CD4-positive, alpha-beta T cell (primary cell): Measurements from ENCODE around the gene PPP1R3E. TPM values are rescaled to one million over a fixed set of nuclear protein-coding genes. Genes with fewer than 3 reads are reported as not detected.

ENCODE experiments used
- ATAC-seq: fragments of 200-7000 bp; cut with Tn5 transposase; one replicate; pipeline ENCODE4 v1.10.0; 2022; ENCODE audit warnings: mild to moderate bottlenecking; ENCODE audit not compliant: poor library complexity
- CTCF ChIA-PET: fragments of 350-600 bp; sonication (Branson Sonifier 250); formaldehyde crosslinking; loops from one replicate; lab custom pipeline; 2021; ENCODE audit warnings: antibody characterized with exemption, inconsistent platforms; lab: Charles Lee
- POLR2A ChIA-PET: fragments of 350-600 bp; sonication (Branson Sonifier 250); formaldehyde crosslinking; loops from one replicate; lab custom pipeline; 2021; ENCODE audit warnings: antibody characterized with exemption, inconsistent platforms; lab: Charles Lee
- DNase-seq, 14 experiments: peaks; one replicate each; pipeline ENCODE4 v3.0.0-alpha.2; 2013 to 2020; ENCODE audit warnings: mixed read lengths in 2 of 14
- H3K27ac ChIP-seq, 2 donors: one replicate each; pipeline versions ENCODE4 v1.5.1 to v1.7.0; 2013; ENCODE audit warnings: low read length in 2 of 2, low read depth in 1 of 2, mild to moderate bottlenecking in 1 of 2
- H3K27me3 ChIP-seq, 2 experiments: 1 replicate in 1 of 2; 2 replicates in 1 of 2; pipeline versions ENCODE4 v1.6.1 to v1.7.0; 2013; ENCODE audit warnings: low read length in 2 of 2, control low read depth in 1 of 2, mild to moderate bottlenecking in 1 of 2, moderate library complexity in 1 of 2; ENCODE audit not compliant: insufficient read depth in 2 of 2, control insufficient read depth in 1 of 2
- H3K36me3 ChIP-seq: one replicate; pipeline ENCODE4 v1.6.1; 2013; ENCODE audit warnings: low read length, control low read depth; ENCODE audit not compliant: insufficient read depth
- H3K4me1 ChIP-seq: one replicate; pipeline ENCODE4 v1.6.1; 2013; ENCODE audit warnings: low read length, control low read depth; ENCODE audit not compliant: insufficient read depth
- H3K4me3 ChIP-seq: one replicate; pipeline ENCODE4 v1.5.1; 2013; ENCODE audit warnings: mild to moderate bottlenecking, low read length, moderate library complexity
- H3K9me3 ChIP-seq, 2 experiments: 1 replicate in 1 of 2; 2 replicates in 1 of 2; pipeline versions ENCODE4 v1.6.1 to v1.7.0; 2013; ENCODE audit warnings: low read length in 2 of 2, mild to moderate bottlenecking in 2 of 2, control low read depth in 1 of 2, moderate library complexity in 1 of 2; ENCODE audit not compliant: control insufficient read depth in 1 of 2, insufficient read depth in 1 of 2
- H3K27ac Mint-ChIP-seq: one replicate; pipeline ENCODE4 v1.8.0; 2020; ENCODE audit warnings: mixed read lengths
- H3K27me3 Mint-ChIP-seq: one replicate; pipeline ENCODE4 v1.8.0; 2021; ENCODE audit warnings: mixed read lengths
- H3K36me3 Mint-ChIP-seq: one replicate; pipeline ENCODE4 v1.8.0; 2021; ENCODE audit warnings: low read depth, mixed read lengths
- H3K4me1 Mint-ChIP-seq: one replicate; pipeline ENCODE4 v1.8.0; 2021; ENCODE audit warnings: low read depth, mixed read lengths
- H3K4me3 Mint-ChIP-seq: one replicate; pipeline ENCODE4 v1.8.0; 2020; ENCODE audit warnings: mild to moderate bottlenecking, mixed read lengths
- H3K9me3 Mint-ChIP-seq: one replicate; pipeline ENCODE4 v1.8.0; 2020; ENCODE audit warnings: mixed read lengths
- CTCF ChIP-seq: fragments of 200-600 bp; IDR thresholded peaks from one replicate; pipeline ENCODE4 v1.8.0; 2022; ENCODE audit warnings: antibody characterized with exemption, mild to moderate bottlenecking
- intact Hi-C, 2 experiments: fragments of 100-400 bp; cut with DNase I in 1 of 2; cut with micrococcal nuclease in 1 of 2; formaldehyde crosslinking; loops; one replicate each; pipeline versions ENCODE4 v1.15.1 to v1.9.0; 2023 to 2025; cut with DNase I, micrococcal nuclease
- total RNA-seq, 174 experiments: library from RNA in 2 of 174; stranded (reverse) in 2 of 174; gene quantifications; one replicate each; pipeline ENCODE4 v1.2.3 and lab custom pipeline; 2021 to 2026

Gene PPP1R3E
- total RNA-seq, 2 experiments from 2014 or later, result 51.0 to 53.8 TPM

- no peak overlapping the region for H3K4me3 Mint-ChIP-seq
- TF ChIP-seq CTCF, result no peak
- ChIA-PET CTCF (no interaction called here), POLR2A (interaction anchor here (0.5 to 0.7 kb wide), 2 partner anchors 115 to 936 kb away, joined by 3 to 4 read pairs; no protein-coding TSS in a partner anchor)
- no peaks in the 10 kb centered on the region for H3K9me3 Mint-ChIP-seq
- DNase-seq (no peak), ATAC-seq (no peak)
- H3K27me3 Mint-ChIP-seq, result peaks cover 57% of the 10 kb centered on the region
- no peaks in the 10 kb centered on the region for H3K4me1 ChIP-seq
- H3K27me3 ChIP-seq, result peaks cover 0 to 42% of the 10 kb centered on the region in 2 experiments
- H3K27ac Mint-ChIP-seq, result no peak overlapping the region
- no peak overlapping the region for H3K4me3 ChIP-seq
- H3K36me3 Mint-ChIP-seq, result no peaks in the 10 kb centered on the region
- no peaks in the 10 kb centered on the region for H3K9me3 ChIP-seq
- H3K27ac ChIP-seq, result no peak overlapping the region
- no peaks in the 10 kb centered on the region for H3K4me1 Mint-ChIP-seq
- intact Hi-C loops, result no loop called here
- no peaks in the 10 kb centered on the region for H3K36me3 ChIP-seq
Observed at GRCh38 chr14:23259426-23259825, 43.2 kb downstream of the PPP1R3E start.

DNA sequence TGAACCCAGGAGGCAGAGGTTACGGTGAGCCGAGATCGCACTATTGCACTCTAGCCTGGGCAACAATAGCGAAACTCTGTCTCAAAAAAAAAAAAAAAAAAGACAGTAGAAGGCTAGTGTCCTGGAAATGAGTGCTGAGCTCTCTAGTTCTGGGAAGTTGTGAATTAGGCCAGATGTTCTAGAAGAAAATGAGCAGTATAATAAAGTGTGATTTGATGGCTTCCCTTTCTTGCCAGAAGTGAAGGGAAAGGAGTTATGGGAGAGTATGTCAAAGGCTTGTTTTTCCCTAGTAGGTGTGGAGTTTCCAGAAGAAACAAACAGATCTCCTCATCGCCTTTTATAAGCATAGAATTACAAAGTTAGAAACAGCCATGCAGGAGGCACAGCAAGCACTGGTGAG, 44.4 kb downstream of the PPP1R3E start:
- DNase-seq (no peak), ATAC-seq (no peak)
- Mint-ChIP-seq H3K27me3 (peaks cover 49% of the 10 kb centered on the region), H3K9me3 (no peaks in the 10 kb centered on the region), H3K4me3 (no peak overlapping the region), H3K36me3 (no peaks in the 10 kb centered on the region), H3K4me1 (no peaks in the 10 kb centered on the region), H3K27ac (no peak overlapping the region)
- Histone ChIP-seq H3K4me3 (no peak overlapping the region), H3K27me3 (peaks cover 0 to 30% of the 10 kb centered on the region in 2 experiments), H3K27ac (no peak overlapping the region), H3K9me3 (no peaks in the 10 kb centered on the region), H3K4me1 (no peaks in the 10 kb centered on the region), H3K36me3 (no peaks in the 10 kb centered on the region)
- CTCF ChIA-PET, result no interaction called here
- POLR2A ChIA-PET, result no interaction called here
- no peak for TF ChIP-seq CTCF
- intact Hi-C loops, result no loop called here

- DNase-seq (no peak), ATAC-seq (no peak)
- TF ChIP-seq CTCF, result no peak
- intact Hi-C loops, result no loop called here
- Histone ChIP-seq H3K4me3 (no peak overlapping the region), H3K36me3 (no peaks in the 10 kb centered on the region), H3K9me3 (no peaks in the 10 kb centered on the region), H3K4me1 (no peaks in the 10 kb centered on the region), H3K27me3 (peaks cover 0 to 4% of the 10 kb centered on the region in 2 experiments), H3K27ac (no peak overlapping the region)
- no peak overlapping the region for H3K4me3 Mint-ChIP-seq
- H3K27me3 Mint-ChIP-seq, result peaks cover 43% of the 10 kb centered on the region
- H3K27ac Mint-ChIP-seq, result no peak overlapping the region
- no peaks in the 10 kb centered on the region for H3K4me1 Mint-ChIP-seq
- ChIA-PET POLR2A (no interaction called here), CTCF (no interaction called here)
- no peaks in the 10 kb centered on the region for H3K9me3 Mint-ChIP-seq
- H3K36me3 Mint-ChIP-seq, result no peaks in the 10 kb centered on the region
Observed at GRCh38 chr14:23252420-23253333, 50.0 kb downstream of the PPP1R3E start.
